Fibroblast of gingiva (primary cell): ENCODE measurements around the gene NBEAL2.
A peak's percentile ranks its signal among the peaks of the same experiment; 100 is the strongest.
"Not testable (repeated sequence)": the region's sequence is repeated elsewhere in the genome, so short reads cannot be mapped to it uniquely, and the experiment has no call there.

ENCODE experiments used
- DNase-seq: peaks from one replicate; pipeline ENCODE4 v3.0.0-alpha.2; 2011; ENCODE audit warnings: low read depth

Gene NBEAL2

DNA sequence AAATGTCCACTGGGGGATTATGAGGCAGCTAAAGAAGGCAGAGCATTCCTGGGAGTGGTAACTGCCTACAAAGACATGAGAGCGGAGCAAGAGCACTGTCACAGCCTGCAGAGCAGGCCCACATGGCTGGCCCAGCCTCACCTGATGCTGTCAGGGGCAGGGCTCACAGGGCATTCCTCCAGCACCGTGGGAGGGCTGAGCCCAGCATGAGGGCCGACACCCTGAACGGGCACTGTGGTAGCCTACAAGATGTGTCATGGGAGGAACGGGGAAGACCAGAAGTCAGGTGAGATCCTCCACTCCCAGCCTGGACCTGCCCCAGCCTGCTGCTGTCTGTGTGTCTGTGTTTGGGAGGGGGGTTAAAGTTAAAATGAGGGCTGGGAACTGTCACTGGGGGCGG, 33.0 kb upstream of the NBEAL2 start:
- no peak for DNase-seq

DNA sequence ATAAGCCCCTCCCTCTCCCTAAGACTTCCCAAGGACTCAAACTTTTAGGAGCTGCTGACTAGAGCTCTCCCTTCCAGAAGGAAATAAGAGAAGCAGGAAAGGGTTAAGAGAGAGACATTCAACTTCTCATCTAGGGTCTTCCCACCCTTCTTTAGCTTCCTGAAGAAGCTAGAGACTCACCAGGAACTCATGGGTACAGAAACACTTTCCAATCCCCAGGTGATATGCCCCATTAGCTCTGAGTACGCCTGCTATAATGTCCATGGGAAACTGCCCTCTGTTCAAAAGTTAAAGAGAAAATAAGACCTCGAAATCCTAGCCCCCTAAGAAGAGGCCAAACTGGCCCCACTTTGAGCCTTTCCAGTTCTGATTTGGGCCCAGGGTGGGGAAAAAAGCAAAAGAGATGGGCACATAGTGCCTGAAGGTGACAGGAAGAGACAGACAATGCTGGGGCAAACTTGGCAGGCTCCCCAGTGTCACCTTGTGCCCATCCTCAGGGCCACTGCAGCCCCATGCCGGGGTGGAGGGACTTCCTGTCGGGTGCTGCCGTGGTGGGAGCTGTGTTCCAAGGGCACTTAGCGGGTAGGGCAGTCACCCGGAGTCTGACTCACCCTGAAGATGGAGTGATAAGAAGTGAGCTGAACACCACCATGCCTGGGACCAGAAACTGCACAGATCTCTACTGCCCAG, 32.5 kb upstream of the NBEAL2 start:
- no peak for DNase-seq

DNA sequence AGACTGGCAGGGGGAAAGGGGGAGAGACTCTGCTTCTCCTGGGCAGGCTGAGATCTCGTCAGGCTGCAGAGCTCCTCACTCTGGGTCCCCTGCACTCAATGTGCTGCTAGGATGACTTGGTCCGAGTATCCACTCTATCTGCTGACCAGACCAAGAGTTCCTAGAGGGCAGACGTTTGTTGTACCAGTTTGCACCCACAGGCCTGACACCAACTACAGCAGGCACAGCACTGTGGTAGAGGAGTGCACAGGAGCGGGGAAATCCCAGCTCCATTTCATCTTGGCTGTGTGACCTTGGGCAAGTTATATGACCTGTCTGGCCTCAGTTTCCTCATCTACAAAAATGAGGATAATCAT, 31.9 kb upstream of the NBEAL2 start:
- DNase-seq, result no peak

DNA sequence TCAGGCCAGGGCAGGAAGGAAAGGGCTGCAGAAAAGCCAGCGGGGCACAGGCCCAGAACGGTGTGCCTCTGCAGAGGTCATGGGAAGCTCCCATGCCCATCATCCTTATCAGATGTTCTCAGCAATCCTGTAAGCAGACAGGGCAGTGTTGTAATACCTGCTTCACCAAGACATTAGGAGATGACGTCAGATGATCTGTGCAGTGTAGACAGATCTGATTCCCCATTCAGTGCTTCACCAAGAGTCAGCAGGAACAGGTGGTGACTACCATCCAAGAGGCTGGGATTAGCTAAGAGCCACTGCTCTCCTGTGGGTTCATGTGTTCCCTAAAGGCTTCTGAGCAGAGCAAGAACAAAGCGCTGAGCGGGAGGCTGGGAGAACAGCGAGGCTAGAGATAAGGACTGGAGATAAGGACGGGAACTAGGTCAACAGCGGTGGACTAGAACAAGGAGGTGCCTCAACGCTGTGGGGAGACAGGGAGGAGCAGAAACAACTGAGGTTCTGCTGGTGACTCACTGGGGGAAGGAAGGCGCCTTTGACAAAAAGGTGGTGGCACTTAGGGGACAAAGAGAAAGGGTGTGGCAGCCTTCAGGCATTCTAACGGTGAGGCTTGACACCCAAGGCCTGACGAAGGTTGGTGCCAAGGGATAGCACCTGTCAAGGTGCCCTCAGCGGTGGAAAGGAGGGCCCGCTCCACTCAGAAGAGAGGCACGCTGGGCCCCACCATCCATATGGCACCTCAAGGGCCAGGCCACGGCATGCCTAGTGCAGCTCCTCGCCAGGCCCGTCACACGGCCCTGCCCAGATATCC, 31.3 kb upstream of the NBEAL2 start:
- DNase-seq, result no peak

DNA sequence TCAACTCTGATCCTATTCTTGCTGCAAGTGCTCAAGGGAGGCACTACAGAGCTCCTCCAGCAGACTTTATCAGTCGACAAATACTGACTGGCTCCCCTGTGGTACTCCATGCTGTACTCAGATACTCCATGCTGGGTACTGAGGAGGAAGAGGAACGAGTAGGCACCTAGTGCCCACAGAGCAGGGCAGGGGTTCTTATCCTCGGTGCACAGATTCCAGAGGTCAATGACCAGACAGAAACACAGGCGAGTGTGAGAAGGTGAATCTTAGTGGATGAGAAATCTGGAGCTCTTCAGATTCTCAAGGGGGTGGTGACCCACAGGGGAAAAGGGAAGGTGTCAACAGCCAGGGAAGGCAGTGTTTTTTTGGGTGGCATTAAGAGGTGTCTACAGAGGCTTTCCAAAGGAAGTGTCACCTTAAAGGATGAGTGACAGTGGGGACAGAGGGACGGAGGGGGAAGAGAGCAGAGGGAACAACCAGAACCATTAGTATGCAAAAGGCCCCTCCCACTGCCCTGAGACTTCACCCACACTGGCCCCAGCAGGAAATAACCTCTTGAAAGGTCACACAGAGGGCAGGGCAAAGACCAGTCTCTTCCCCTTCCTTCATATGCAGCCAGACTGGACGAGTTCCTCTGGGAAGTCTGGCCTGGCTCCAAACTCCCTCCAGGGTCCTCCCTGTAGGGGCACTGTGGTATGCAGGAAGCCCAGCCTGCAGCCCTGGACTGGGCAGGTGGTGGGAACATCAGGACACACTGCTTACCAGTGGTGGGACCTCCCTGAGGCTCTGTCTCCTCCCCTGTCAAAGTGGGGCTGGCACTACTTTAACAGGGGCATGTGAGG, 30.4 kb upstream of the NBEAL2 start:
- DNase-seq, result no peak

DNA sequence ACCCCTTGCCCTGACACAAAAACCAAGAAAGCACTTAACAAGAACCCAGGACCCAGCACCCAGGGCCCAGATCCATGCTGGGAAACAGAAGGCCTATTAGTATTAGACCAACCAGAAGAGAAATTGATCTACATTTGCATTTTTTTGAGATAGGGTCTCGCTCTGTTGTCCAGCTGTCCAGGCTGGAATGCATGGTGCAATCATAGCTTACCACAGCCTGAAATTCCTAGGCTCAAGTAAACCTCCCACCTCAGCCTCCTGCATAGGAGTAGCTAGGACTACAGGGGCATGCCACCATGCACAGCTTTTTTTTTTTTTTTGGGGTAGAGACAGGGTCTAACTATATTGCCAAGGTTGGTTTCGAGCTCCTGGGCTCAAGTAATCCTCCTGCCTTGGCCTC, 29.3 kb upstream of the NBEAL2 start:
- DNase-seq, result no peak

DNA sequence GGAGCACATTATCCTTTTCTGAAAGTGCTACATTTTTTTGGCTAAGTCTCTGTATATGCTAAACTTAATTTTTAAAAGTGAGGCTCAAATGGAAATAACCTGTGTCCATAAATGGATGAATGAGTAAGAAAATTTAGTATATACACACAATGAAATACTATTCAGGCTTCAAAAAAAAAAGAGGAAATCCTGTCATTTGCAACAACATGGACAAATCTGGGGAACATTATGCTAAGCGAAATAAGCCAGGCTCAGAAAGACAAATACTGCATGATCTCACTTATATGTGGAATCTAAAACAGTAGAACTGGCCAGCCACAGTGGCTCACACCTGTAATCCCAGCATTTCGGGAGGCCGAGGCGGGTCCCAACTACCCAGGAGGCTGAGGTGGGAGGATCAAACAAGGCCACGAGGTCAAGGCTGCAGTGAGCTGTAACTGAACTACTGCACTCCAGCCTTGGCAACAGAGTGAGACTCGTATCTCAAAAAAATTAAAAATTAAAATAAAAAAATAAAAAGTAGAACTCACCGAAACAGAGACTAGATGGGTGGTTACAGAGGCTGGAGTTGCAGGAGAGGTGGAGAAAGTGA, 28.7 kb upstream of the NBEAL2 start:
- DNase-seq, result no peak

DNA sequence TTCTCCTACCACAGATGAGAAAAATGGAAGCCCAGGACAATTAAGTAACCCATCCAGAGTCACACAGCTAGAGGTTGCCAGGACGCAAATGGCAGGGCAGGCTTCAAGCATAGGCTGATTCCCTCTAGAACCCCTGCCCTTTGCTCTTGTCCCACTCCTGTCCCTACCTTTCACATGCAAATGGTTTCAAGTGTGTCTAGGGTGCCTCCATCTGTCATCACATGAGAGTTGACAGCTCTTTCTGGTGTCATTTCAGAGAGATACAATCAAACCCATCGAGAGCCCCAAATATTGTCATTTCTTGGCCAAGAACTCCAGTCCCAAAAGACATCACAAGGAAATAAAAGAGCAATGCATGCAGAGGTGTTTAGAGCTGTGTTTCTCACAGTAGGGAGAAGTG, 26.7 kb upstream of the NBEAL2 start:
- no peak for DNase-seq

DNA sequence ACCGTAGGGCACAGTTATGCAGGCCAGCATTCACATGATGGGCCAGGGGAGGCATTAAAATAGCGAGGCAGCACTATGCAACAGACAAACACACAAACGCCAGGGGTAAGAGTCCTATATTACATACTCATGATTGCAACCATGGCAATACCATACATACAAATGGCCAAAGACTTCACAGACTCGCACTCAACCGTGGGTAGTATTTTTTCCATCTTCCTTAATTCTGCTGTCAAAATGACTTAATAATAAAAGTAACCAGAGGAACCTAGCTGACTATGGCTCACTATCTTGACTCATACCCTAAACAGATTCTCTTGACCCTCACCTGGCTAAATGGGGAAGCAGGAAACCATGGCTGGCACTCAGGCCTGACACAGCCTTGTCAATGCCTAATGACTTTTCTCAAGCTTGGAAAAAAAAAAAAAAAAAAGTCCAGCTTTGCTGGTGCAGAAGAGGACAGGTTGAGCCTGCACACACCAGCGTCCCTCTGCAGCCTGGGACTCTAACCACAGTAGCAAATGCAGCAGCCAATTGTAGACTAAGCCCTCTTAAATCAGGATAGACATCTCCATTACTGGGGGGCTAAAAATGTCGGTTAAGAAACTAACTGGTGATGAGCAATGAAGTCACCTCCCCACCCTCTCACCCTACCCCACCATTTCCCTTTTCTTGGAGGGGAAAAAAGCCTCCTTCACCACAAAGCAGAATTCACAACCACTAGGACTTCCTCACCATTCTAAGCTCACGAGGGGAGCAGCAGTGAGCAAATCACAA, 26.0 kb upstream of the NBEAL2 start:
- DNase-seq, result no peak

DNA sequence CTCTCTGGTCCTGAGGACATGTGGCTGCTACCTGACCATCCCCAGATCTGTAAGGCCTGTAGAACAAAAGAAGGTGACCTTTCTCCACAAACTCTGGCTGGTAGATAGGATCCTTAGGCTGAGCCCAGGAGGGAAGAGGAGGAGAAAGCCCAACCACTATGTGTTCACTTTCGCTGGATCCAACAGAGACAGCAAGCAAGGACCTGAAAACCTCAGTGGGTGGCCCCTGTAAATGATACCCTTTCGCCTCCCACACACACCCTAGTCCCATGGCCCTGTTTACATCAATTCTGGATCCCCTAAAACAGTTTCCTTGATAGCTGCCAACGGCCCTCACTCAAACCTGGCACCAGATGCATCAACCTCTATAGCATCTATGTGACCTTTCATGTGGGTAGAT, 25.3 kb upstream of the NBEAL2 start:
- no peak for DNase-seq

DNA sequence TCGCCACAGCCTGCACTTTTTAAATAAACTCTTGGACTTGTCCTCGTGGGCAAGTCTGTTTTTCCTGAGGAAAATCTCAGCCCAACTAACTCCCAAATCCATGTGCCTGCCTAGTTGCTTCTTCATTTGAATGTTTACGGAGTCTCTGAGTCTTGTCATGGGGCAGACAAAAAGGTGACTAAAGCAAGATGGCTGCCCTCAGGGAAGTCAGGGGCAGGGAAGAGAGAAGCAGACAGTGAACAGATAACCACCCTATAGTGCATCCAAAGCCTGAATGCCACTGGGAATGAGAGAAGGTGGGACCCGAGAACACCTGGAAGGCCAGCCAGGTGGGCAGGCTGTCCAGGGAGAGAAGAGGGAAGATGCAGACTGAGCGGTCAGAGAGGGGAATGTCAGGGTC, 24.3 kb upstream of the NBEAL2 start:
- no peak for DNase-seq

DNA sequence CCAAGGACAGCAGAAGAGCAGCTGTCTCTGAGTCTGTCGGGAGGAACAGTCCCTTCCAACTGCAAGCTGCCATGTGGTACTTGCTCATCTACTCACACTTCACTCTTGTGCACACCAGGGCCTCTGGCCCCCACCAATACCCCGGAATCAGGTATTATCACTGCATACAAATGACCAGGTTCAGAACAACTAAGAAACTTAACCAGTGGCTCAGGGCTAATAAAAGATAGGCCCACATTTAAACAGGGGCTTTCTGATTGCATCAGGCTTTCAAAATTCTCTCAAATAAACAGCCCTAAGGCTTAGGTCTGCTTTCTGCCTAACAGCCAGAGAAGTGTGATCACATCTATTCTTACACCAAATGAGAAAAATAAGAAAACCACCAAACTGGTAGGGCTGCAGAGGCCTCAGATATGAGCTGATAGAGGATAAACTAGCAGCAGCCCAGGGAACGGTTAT, 23.6 kb upstream of the NBEAL2 start:
- no peak for DNase-seq

DNA sequence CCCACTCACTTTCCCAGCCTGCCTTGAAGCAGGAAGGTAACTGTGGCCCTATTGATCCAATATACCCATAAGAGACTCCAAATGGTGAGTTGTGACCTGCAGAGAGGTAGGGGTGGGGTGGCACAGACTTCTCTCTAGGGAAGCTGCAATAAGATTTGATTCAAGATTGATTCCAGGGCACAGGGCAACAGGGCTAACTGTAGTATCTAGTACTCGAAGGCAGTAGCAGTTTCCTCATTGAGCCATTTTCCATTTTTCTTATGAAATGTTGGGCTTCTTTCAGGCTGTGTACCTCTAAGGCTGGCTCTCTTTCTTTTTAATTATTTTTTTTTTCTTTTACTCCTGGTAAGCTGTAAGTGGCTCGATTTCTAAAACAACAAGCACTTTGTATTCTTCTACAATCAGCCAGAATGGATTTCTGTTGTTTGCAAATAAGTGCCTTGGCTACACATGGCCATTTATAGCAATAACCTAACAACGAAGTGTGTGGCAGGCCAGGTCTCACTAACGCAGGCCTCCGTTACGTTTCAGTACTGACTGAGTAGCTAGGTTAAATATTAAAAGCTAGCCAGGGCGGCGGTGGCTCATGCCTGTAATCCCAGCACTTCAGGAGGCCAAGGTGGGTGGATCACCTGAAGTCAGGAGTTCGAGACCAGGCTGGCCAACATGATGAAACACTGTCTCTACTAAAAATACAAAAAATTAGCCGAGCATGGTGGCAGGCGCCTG, 22.2 kb upstream of the NBEAL2 start:
- DNase-seq, result no peak

DNA sequence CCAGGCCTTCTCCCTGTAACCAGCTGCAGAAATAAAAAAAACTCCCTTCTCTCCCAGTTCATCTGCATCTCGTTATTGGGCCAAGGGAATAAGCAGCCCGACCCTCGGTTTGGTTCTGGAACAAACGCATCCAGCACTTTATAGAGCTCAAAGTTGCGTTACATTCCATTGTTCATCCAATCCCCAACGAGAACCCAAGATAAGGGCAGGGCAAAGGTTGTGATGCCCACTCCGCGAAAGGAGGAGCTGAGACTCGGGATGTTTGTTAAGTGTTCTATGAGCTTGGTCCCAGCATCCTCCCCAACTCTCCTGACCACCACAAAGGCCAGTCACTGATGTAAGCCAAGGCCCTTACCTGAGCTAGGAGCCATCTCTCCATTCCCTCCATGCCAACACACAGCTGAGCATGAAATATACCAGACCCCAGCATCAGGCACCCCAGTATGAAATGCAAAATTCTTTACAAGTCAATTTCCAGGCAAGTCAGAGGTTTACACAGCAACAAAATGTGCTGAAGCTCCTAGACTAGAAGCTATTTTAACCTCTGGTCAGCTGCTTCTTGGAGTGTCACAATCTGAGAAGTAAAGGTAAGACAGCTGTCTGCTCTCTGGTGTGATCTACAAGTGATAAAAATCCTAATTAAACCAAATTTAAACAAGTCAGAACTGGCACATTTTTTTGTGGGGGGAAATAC, 20.9 kb upstream of the NBEAL2 start:
- DNase-seq, result no peak

DNA sequence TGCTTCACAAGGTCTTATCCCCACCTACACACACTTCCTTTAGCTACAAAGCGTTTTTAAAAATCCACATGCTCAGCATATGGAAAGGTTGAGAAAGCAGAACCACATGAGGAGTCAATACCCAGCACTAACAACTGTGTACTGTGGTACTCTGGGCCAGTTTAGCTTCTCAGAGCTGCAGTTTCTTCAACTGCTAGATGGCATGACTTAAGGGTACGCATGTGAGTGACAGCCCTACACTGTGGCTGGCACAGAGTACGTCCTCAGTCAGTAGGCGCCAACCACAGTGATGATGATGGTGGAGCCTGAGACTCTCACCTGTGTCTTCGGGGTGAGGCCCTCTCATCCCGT, 20.3 kb upstream of the NBEAL2 start:
- no peak for DNase-seq

DNA sequence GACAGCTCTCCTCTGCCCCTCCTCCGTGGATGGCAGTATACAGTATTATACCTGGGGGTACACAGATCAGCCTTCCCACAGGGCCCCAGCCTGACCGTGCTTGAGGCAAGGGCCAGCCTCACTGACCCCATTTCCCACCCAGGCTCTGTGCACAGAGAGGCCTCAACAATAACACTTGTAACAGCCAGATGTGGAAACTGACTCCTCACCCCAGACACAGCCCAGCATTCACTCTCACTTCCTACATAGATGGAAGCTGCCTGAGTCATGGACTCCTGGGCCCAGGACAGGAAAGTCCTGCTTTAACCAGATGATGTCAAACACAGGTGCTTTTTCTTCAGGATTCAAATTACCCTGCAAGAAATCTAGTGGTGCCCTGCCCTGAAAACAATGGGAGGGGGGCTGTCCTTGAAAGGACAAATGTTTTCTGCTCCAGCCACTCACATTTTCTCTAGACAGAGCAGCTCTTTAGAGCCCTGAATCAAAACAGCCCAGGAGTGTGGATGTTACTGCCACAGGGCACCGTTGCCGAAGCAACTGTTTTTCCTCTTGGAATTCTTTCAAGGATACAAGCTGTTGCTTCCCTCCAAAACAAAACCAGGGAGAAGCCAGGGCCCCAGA, 19.3 kb upstream of the NBEAL2 start:
- DNase-seq, result peak; percentile 11

DNA sequence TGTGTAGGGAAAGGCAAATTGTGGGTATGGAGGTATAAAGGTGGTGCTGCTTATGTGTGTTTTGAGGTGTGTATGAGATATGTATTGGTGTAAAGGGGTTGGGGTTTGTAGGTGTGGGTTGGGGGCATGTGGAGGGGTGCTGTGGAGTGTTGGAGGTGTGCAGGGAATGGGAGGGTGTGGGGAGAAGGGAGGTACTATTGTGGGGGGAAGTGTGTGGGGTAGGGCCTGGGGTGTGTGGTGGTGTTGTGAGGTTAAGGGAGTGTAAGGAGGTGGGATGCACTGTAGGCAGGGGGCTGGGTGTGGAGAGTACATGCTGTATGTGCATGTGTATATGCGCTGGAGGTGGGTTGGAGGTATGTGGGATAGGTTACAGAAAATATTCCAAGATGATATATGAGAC, 18.6 kb upstream of the NBEAL2 start:
- DNase-seq, result no peak

DNA sequence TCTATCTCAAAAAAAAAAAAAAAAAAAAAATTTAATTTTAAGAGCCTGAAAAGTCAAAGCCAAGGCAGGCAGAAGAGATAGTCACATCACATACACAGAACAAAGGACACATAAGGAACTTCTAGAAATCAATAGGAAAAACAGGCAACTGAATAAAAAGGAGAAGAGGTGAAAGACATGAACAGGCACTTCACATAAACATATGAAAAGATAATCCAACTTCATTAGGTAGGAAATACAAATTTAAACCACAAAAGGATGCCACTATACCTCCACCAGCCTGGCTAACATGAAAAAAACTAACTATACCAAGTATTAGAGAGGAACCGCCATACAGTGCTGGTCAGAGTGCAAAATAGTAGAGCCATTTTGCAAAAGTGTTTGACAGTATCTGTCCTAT, 17.0 kb upstream of the NBEAL2 start:
- no peak for DNase-seq

DNA sequence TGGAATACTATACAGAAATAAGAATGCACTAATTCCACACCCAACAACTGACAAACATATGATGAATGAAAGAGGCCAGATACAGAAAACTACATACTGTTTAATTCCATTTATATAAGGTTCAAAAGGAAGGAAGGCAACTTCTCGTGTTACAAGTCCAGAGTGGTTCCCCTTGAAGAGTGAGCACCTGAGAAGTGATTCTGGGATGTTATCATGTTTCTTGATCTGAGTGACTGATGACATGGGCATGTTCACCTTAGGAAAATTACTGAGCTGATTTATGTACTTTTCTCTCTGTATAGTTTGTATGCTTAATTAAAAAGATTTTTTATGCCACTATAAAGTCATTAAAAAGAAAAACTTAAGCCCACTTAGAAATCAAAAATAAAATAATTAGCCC, 16.5 kb upstream of the NBEAL2 start:
- DNase-seq, result no peak

DNA sequence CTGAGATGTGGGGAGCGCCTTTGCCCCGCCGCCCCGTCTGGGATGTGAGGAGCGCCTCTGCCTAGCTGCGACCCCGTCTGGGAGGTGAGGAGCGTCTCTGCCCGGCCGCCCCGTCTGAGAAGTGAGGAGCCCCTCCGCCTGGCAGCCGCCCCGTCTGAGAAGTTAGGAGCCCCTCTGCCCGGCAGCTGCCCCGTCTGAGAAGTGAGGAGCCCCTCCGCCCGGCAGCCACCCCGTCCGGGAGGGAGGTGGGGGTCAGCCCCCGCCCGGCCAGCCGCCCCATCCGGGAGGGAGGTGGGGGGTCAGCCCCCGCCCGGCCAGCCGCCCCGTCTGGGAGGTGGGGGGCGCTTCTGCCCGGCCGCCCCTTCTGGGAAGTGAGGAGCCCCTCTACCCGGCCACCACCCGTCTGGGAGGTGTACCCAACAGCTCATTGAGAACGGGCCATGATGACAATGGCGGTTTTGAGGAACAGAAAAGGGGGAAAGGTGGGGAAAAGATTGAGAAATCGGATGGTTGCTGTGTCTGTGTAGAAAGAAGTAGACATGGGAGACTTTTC, 15.4 kb upstream of the NBEAL2 start:
- DNase-seq, result not testable (repeated sequence)
